AG04449 (cell line): Measurements from ENCODE around the gene OTOF.

Experiments
- CTCF ChIA-PET: fragments of 350-600 bp; formaldehyde crosslinking; extraction: SDS; loops from one replicate; lab custom pipeline; 2021; ENCODE audit warnings: antibody characterized with exemption; lab: Yijun Ruan, JAX
- POLR2A ChIA-PET: fragments of 400-600, 350-600 bp; formaldehyde crosslinking; extraction: SDS; loops from one replicate; lab custom pipeline; 2020; ENCODE audit warnings: antibody characterized with exemption, inconsistent platforms; lab: Yijun Ruan, JAX
- DNase-seq: peaks from one replicate; pipeline ENCODE4 v3.0.0-alpha.2; 2010; ENCODE audit warnings: low read depth, low spot score
- H3K4me3 ChIP-seq: 2 replicates; pipeline ENCODE4 v1.5.1; 2011; ENCODE audit warnings: low read depth, mild to moderate bottlenecking, control low read depth, low read length
- CTCF ChIP-seq: IDR thresholded peaks from one replicate; pipeline ENCODE4 v1.5.1; 2011; ENCODE audit warnings: mild to moderate bottlenecking, moderate library complexity, low read length, control low read depth, inconsistent platforms; ENCODE audit not compliant: insufficient read depth; ENCODE audit errors: missing control alignments

Gene OTOF

GRCh38 chr2:26472821-26473655, 4.9 kb downstream of the OTOF start:
- no peak for TF ChIP-seq CTCF
- H3K4me3 ChIP-seq = no peak overlapping the region
- DNase-seq = no peak
- ChIA-PET CTCF (interaction anchor here (0.7 kb wide), 1 partner anchor 10 kb away, joined by 4 read pairs; no protein-coding TSS in a partner anchor), POLR2A (no interaction called here)

- no peak for DNase-seq
- H3K4me3 ChIP-seq = no peak overlapping the region
- ChIA-PET POLR2A (no interaction called here), CTCF (interaction anchor here (0.7 kb wide), 1 partner anchor 9 kb away, joined by 4 read pairs; no protein-coding TSS in a partner anchor)
- TF ChIP-seq CTCF = no peak
These were observed 5.9 kb downstream of the OTOF start for GRCh38 chr2:26471766-26472706.

GRCh38 chr2:26471289-26471688, 6.6 kb downstream of the OTOF start:
- CTCF ChIA-PET = interaction anchor here (1.1 kb wide), 1 partner anchor 12 kb away, joined by 3 read pairs; no protein-coding TSS in a partner anchor
- no peak for DNase-seq
- TF ChIP-seq CTCF = no peak

GRCh38 chr2:26470601-26471260, 7.2 kb downstream of the OTOF start:
- ChIA-PET CTCF (interaction anchor here (1.1 to 1.5 kb wide), 2 partner anchors 12 to 36 kb away, joined by 3 to 4 read pairs; no protein-coding TSS in a partner anchor), POLR2A (no interaction called here)

More at GRCh38 chr2:26471289-26471688, 6.6 kb downstream of the OTOF start:
- H3K4me3 ChIP-seq = no peak overlapping the region
- POLR2A ChIA-PET = no interaction called here

GRCh38 chr2:26469955-26470354, 8.0 kb downstream of the OTOF start:
- POLR2A ChIA-PET = no interaction called here
- CTCF ChIA-PET = interaction anchor here (0.5 to 3.1 kb wide), 6 partner anchors 8 to 323 kb away, joined by 3 to 12 read pairs (median 4); partner anchors contain the start of gene OTOF
- H3K4me3 ChIP-seq = no peak overlapping the region
- no peak for DNase-seq
- TF ChIP-seq CTCF = no peak

More at GRCh38 chr2:26470601-26471260, 7.2 kb downstream of the OTOF start:
- no peak for DNase-seq
- no peak overlapping the region for H3K4me3 ChIP-seq
- no peak for TF ChIP-seq CTCF
